ENCODE results near the gene RPP38. TPM values are rescaled to one million over a fixed set of nuclear protein-coding genes. Genes with fewer than 3 reads are reported as not detected.

The RPP38 gene
- total and polyA plus RNA-seq, 10 donors: 12.5 to 24.9 (median 16.3) TPM

DNA sequence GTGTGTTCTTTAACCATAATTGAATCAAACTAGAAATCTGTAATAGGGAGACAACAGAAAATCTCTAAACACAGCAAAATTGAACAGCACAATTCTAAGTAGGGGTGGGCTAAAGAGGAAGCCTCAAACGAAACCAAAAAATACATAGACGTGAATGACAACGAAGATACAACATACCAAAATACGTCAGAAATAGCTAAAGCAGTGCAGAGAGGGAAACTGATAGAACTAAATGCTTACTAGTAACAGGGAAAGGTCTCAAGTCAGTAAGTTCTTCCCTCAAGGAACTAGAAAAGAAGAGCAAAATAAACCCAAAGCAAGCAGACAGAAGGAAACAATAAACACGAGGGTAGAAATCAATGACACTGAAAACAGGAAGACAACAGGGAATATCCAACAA lies 19.1 kb downstream of the RPP38 start:
- WGBS, 5 donors: 86 to 99% (median 94%) methylated on average over 5 of the region's 5 CpGs
- H3K4me3 ChIP-seq: no peak overlapping the region
- TF ChIP-seq POLR2AphosphoS5 (IDR thresholded peaks at IDR 0.05): no peak
- TF ChIP-seq, protein P1, sequence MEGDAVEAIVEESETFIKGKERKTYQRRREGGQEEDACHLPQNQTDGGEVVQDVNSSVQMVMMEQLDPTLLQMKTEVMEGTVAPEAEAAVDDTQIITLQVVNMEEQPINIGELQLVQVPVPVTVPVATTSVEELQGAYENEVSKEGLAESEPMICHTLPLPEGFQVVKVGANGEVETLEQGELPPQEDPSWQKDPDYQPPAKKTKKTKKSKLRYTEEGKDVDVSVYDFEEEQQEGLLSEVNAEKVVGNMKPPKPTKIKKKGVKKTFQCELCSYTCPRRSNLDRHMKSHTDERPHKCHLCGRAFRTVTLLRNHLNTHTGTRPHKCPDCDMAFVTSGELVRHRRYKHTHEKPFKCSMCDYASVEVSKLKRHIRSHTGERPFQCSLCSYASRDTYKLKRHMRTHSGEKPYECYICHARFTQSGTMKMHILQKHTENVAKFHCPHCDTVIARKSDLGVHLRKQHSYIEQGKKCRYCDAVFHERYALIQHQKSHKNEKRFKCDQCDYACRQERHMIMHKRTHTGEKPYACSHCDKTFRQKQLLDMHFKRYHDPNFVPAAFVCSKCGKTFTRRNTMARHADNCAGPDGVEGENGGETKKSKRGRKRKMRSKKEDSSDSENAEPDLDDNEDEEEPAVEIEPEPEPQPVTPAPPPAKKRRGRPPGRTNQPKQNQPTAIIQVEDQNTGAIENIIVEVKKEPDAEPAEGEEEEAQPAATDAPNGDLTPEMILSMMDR (IDR thresholded peaks at IDR 0.05 in 8 of 11, conservative IDR thresholded peaks at IDR 0.05 in 3 of 11): no peak
- intact Hi-C loops (cut with DNase I; ENCODE audit: low total_unique reads): no loop called here
- peaks cover 0 to 86% (median 27%) of the 10 kb centered on the region in 6 donors for H3K36me3 ChIP-seq
- H3K9me3 ChIP-seq: no peaks in the 10 kb centered on the region
- no peak for DNase-seq
- no peak overlapping the region for H3K27ac ChIP-seq
- no peaks in the 10 kb centered on the region for H3K27me3 ChIP-seq (replicated peaks in 1 of 7)
- H3K4me1 ChIP-seq: peaks cover 0 to 5% (median 0%) of the 10 kb centered on the region in 6 donors

DNA sequence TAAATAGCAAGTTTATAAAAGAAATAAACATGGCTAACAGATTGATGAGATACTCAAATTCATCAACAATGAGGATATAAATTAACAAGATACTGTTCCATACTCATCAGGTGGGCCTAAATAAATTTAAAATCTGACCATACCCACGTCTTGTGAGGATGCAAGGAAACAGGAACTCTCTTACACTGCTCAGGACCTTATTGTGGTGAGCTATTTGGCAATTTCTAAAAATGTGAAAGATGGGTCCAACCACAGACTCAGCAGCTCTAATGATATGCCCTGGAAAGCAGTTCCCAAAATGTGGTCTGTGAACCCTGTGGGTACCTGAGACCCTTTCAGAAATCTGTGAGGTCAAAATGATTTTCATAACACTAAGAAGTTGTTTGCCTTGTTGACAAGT lies 21.5 kb downstream of the RPP38 start:
- TF ChIP-seq POLR2AphosphoS5 (IDR thresholded peaks at IDR 0.05) (no peak), POLR2A (IDR thresholded peaks at IDR 0.05) (no peak)
- TF ChIP-seq, protein P1 (IDR thresholded peaks at IDR 0.05 in 8 of 11, conservative IDR thresholded peaks at IDR 0.05 in 3 of 11): no peak
- no peak overlapping the region for H3K4me3 ChIP-seq
- peaks cover 0 to 87% (median 18%) of the 10 kb centered on the region in 6 donors for H3K36me3 ChIP-seq
- 33 to 61% (median 47%) methylated on average over 1 of the region's 1 CpG for WGBS, 5 donors
- intact Hi-C loops (cut with DNase I; ENCODE audit: low total_unique reads): no loop called here
- H3K4me1 ChIP-seq: peaks cover 0 to 5% (median 0%) of the 10 kb centered on the region in 6 donors
- no peaks in the 10 kb centered on the region for H3K9me3 ChIP-seq
- H3K27ac ChIP-seq: no peak overlapping the region
- DNase-seq: no peak
- no peaks in the 10 kb centered on the region for H3K27me3 ChIP-seq (replicated peaks in 1 of 7)

DNA sequence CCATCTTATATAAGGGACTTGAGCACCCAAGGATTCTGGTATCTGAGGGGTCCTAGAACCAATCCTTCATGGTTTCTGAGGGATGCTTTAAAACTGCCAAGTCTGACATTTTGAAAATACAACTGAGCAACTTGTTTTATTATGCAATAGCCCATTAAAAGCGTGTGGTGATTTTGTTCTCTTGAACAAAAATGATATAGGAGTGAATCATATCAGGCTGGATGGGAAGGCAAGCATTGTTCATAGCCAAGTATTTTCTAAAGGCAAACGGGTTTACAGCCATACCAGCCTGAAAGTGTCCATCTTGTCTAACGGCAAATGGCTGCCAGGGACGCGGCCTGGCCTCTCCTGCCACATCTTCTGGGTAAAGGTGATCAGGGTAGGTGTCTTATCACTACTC lies 23.4 kb downstream of the RPP38 start:
- Histone ChIP-seq H3K27me3 (replicated peaks in 1 of 7) (no peaks in the 10 kb centered on the region), H3K4me1 (peaks cover 0 to 5% (median 0%) of the 10 kb centered on the region in 6 donors), H3K9me3 (no peaks in the 10 kb centered on the region), H3K27ac (no peak overlapping the region), H3K4me3 (no peak overlapping the region), H3K36me3 (peaks cover 0 to 87% (median 21%) of the 10 kb centered on the region in 6 donors)
- intact Hi-C loops (cut with DNase I; ENCODE audit: low total_unique reads): no loop called here
- WGBS, 5 donors: 90 to 97% (median 97%) methylated on average over 5 of the region's 5 CpGs
- DNase-seq: no peak
- TF ChIP-seq POLR2AphosphoS5 (IDR thresholded peaks at IDR 0.05): no peak
- TF ChIP-seq, protein P1 (IDR thresholded peaks at IDR 0.05 in 8 of 11, conservative IDR thresholded peaks at IDR 0.05 in 3 of 11): no peak
- no peak for TF ChIP-seq POLR2A (IDR thresholded peaks at IDR 0.05)

DNA sequence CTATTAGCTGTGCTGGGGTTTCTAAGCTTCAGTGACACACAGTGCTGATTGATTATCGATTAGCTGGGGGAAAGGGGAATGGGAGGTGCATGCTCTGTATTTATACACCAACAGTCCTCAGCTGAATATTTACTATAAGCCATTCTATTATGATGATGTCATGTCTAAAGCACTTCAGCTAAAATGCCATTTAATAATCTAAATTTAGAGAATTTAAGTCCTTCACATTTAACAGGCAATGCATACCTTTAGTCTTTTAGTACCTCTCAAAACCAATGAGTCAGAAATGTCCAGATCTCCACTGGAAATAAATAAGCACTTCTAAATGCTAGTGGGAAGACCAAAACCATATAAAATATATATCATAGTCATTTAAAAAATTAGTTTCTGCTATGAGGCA lies 24.6 kb downstream of the RPP38 start:
- no peaks in the 10 kb centered on the region for H3K9me3 ChIP-seq
- no peak for DNase-seq
- intact Hi-C loops (cut with DNase I; ENCODE audit: low total_unique reads): no loop called here
- TF ChIP-seq POLR2AphosphoS5 (IDR thresholded peaks at IDR 0.05) (no peak), POLR2A (IDR thresholded peaks at IDR 0.05) (no peak)
- TF ChIP-seq, protein P1 (IDR thresholded peaks at IDR 0.05 in 8 of 11, conservative IDR thresholded peaks at IDR 0.05 in 3 of 11): no peak
- H3K27me3 ChIP-seq (replicated peaks in 1 of 7): no peaks in the 10 kb centered on the region
- peaks cover 0 to 91% (median 27%) of the 10 kb centered on the region in 6 donors for H3K36me3 ChIP-seq
- WGBS, 5 donors: 89 to 100% (median 100%) methylated on average over 1 of the region's 1 CpG
- no peak overlapping the region for H3K27ac ChIP-seq
- peaks cover 0 to 5% (median 0%) of the 10 kb centered on the region in 6 donors for H3K4me1 ChIP-seq
- H3K4me3 ChIP-seq: no peak overlapping the region
